ENCODE measurements around the gene LGALSL. TPM values are rescaled to one million over a fixed set of nuclear protein-coding genes. Genes with fewer than 3 reads are reported as not detected.
"Not testable (repeated sequence)": the region's sequence is repeated elsewhere in the genome, so short reads cannot be mapped to it uniquely, and the experiment has no call there.

The LGALSL gene
- polyA plus RNA-seq, 10 donors = 21.3 to 27.4 (median 24.2) TPM

GRCh38 chr2:64440843-64441242 lies 13.1 kb upstream of the LGALSL start:
- peak in 1 of 3 donors; percentile 22 for DNase-seq

DNA sequence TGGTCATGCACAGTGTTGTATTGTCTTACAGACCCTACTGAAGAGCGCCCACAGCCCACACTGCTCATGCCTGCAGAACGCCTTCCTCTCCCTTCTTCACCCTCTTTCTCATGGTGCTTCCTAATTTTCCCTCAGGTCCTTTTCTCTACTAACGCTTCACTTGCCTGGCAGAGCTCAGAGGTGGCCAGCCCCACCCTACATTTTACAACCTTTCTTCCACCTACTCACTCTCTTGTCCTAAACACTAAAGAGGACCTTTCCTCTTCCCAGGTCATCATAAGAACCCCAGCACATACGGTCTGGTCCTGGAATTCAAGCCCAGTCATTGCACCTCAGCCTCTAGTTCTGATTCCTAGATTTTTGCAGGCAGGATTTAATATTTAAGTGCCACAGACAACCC lies 11.7 kb upstream of the LGALSL start:
- DNase-seq = no peak

DNA sequence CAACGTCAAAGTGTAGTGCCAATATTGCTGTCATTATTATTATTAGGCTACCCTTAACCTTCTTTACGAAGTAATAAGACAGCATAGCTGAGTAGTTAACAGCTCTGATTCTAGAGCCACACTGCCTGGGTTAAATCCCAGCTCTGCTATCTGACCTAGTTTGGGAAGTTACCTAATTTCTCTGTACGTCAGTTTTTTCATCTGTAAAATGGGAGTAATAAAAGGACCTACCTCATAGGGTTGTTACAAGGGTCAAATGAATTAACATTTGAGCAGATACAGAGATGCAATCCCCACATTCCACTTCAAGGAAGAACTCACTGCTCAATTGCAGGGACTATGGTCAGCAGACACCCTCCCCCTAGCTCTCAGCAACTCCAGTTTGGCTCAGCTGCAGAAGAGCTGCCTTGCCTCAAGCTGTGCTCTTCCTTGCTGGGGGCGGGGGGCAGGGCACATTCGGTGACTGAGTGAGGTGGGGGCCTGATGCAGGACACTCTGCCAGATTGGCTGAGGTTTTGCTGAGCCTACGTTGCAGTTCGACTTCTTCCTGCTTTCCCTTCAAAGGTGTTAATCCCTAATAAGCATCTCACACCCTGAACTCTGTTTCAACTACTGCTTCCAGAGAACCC lies 11.0 kb upstream of the LGALSL start:
- no peak for DNase-seq

DNA sequence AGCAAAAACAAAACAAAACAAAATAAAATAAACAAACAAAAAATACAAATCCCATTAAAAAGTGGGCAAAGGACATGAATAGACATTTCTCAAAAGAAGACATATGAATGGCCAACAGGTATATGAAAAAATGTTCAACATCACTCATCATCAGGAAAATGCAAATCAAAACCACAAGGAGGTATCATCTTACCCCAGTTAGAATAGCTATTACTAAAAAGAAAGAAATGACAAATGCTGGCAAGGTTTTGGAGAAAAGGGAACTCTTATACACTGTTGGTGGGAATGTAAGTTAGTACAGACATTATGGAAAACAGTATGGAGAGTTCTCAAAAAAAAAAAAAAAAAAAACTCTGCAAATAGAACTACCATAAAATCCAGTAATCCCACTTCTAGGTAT lies 8.0 kb upstream of the LGALSL start:
- DNase-seq = not testable (repeated sequence)

GRCh38 chr2:64447317-64448040 lies 6.5 kb upstream of the LGALSL start:
- no peak for DNase-seq

DNA sequence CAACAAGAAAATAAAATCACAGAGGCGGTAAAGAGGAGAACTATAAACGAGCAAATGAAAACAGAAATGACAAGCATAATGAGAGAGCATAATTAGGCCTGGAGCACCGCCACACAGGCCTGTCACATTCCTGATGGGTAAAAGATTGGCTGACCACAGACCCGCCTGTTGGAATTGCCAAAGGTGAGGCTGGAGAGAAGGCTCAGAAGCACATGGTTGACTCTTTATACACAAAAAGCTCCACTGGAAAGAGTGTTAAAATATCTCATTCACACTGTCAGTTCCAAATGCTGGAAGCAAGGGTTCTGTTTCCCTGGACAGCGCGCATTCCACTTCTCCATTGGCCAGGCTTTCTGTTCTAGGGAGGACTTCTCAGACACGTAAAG lies 5.9 kb upstream of the LGALSL start:
- DNase-seq = no peak

DNA sequence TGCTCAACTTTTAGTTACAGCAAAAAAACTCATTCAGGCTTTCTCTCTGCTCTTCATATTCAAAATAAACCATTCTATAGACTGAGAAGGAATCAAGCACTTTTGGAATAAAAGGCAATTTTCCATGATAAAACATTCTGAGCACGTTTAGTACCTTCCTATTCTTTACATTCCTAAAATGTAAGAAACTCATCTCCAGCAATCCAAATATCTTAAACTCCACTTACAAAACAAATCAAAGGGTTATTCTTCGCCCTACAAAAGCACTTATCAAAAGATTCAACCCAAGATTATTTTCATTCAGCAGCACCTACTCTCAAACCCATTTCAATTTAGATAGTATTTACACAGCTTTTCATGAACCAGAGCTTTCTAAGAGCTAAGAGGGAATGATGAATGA lies 2.9 kb upstream of the LGALSL start:
- DNase-seq = no peak

GRCh38 chr2:64454386-64455332 lies 697 bp downstream of the LGALSL start:
- DNase-seq = peak; percentile 31 to 84 (median 62)

GRCh38 chr2:64455545-64455944 lies 1.6 kb downstream of the LGALSL start:
- no peak for DNase-seq

GRCh38 chr2:64456293-64456692 lies 2.3 kb downstream of the LGALSL start:
- DNase-seq = no peak

GRCh38 chr2:64457524-64457923 lies 3.6 kb downstream of the LGALSL start:
- DNase-seq = no peak

- DNase-seq = no peak
Observed at GRCh38 chr2:64459575-64459974, 5.6 kb downstream of the LGALSL start.

DNA sequence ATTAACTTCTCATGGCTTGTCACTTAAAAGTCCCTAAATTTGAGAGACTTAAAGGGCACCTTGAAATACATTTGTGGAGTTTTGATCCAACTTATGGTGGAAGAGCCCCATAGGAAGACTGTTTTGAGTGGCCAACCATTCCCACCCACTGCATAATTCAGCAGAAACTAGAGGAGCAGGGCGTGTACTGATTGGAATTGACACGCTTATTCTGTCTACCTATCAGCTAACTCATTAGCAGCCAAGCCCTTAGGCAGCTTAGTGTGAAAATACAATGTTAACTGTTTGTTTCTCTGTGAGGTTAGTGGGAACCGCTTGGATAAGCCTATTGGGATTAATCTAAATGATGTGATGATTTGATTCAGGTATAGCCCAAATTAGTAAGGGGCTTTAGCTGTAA lies 6.4 kb downstream of the LGALSL start:
- no peak for DNase-seq

- DNase-seq = no peak
Observed at GRCh38 chr2:64461271-64462058, 7.5 kb downstream of the LGALSL start.

DNA sequence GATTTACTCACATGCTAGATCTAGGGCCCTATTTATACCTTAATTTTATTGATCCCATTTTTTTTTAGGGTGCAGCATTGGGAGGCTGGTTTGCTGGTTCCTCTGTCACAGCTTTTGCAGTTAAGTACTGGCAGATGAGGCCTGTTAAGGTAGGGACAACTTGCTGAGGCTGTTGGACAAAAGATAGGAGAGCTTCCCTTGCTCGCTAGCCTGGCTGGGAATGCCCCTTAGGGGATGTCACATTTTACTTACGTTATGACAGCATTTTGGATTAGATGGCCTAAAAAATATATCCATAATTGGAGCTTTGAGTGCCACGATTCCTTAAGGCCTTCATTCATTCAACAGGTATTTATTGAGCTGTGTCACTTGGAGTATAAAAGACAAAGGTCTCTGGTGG lies 8.2 kb downstream of the LGALSL start:
- DNase-seq = no peak

DNA sequence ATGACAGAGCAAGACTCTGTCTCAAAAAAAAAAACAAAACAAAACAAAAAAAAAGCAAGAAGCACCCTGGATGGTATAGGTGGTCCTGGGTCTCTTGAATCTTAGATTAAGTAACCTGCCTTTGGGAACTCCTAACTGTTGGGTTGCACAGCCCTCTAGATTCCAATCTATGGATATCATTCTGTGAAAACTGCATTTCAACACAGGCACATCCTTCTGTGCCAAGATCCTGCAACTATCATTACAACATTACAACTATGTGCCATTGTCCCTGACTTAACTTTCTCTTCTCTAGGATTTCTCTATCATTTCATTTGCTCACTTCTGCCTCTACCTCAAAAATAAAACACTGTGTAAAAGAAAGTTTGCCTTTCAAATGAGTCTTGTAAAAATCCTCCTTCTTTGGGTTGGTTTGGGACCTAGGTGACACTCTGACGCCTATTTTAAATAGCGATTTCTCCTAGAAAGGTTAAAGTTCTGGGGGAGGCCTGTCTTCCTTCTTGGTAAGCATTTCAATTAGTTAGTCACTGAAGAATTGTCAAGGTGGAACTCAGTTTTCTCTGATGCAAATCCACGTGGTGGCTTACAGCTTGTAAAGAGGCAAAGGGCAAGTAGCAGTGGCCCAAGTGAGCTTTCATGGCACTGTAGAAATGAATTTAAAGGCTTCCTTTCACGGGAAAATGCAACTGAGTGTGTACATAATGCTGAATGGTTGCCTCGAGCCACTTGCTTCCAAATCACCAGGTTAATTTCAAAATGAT lies 9.2 kb downstream of the LGALSL start:
- DNase-seq = no peak

DNA sequence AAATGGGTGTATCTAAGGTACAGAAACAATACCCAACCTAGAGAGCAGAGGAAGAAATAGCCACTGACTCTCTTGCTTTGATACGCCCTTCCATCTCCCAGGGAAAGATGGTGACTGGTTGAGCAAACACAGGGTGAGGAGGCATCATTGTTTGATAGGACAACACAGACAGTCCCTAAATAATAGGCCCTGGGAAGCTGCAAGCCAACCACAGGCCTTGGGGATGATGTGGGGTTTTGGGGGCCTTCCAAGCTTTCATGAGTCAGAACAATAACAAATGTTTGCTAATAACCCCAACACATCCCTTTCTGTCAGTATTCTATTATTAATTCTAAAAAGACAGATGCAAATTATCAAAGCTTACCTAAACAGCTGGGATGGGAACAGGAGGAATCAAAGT lies 9.8 kb downstream of the LGALSL start:
- DNase-seq = peak in 1 of 3 donors; percentile 15

GRCh38 chr2:64466478-64467085 lies 12.6 kb downstream of the LGALSL start:
- DNase-seq = no peak

DNA sequence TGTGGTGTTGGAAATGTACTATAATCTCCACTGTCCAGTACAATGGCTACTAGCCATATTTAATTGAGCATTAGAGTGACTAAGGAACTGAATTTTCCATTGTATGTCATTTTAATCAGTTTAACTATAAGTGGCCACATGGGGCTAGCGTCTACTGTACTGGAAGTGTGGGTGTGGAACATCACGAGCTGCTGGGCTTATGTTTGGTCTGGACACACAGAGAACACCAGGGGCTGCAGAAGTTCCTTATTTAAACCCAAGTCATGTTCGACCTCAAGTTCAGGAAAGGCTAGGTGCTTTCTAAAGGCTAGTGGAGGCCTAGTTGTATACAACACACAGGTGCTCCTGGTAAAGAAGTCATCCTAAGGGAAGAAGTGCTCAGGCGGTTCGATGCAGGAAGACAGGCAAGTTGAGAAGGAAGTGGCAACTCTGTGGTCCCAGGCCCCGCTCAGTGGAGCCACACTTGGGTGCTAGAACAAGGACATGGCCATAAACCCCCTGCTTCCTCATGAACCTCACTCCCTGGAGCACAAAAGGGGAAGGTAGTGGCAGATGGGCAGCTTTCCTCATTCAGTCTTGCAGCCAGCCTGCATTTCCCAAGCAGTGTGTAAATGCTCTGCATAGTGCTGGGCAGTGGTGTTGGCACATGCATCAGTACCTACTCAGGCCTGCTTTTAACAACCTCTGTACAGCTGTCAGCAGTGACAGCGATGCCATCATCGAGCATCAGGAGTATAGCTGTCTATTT lies 13.3 kb downstream of the LGALSL start:
- no peak for DNase-seq

GRCh38 chr2:64469261-64469660 lies 15.3 kb downstream of the LGALSL start:
- DNase-seq = no peak
